Activated CD8-positive, alpha-beta memory T cell treated with anti-CD3 and anti-CD28 coated beads, Interleukin-2, amount 50 U/mL, for 1 hour (primary cell): ENCODE results near the gene LILRB2.
"Not testable (repeated sequence)": the region's sequence is repeated elsewhere in the genome, so short reads cannot be mapped to it uniquely, and the experiment has no call there.

ENCODE experiments used
- DNase-seq: peaks from one replicate; pipeline ENCODE4 v3.0.0-alpha.2; 2020; ENCODE audit errors: extremely low read depth

The LILRB2 gene

DNA sequence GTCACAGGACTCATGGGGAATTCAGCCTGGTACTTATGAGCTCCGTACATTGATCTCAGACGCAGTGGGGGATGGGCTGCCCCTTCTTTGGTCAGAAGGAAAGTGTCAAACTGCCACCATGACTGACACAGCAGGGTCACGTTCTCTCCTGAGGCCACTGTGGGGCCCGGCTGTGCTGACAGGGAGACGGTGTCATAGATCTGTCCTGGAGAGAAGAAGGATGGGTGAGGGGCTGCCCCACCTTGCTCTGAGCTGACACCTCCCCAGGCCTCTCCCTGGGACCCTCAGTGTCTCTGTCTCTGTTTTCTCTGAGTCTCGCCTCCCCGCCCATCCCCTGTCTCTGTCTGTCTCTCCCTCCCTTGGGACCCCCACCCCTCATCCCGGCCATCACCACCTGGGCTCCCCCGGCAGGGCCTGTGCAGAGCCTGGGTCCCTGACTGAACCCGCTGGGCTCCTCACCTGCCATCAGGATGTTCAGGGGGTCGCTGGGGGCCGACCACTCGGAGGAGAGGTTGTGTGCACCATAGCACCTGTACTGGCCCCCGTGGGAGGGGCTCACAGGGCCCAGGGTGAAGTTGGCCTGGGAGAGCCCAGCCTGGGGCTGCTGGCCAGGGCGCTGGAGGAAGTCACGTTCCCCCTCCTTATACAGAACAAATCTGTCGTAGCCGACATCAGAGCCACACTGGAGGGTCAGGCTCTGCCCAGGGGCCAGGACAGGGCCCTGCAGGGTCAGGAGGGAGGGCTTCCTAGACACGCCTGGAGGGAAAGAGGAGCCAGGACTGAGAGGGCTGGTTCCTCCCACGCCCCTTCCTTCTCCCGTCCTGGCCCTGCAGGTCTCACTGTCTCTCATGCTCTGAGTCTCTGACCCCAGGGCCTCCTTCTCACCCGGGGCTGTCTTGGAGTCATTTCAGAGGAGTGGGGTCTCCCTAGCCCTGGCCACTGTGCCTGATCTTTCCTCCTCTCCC, 40.3 kb downstream of the LILRB2 start:
- DNase-seq, result not testable (repeated sequence)

DNA sequence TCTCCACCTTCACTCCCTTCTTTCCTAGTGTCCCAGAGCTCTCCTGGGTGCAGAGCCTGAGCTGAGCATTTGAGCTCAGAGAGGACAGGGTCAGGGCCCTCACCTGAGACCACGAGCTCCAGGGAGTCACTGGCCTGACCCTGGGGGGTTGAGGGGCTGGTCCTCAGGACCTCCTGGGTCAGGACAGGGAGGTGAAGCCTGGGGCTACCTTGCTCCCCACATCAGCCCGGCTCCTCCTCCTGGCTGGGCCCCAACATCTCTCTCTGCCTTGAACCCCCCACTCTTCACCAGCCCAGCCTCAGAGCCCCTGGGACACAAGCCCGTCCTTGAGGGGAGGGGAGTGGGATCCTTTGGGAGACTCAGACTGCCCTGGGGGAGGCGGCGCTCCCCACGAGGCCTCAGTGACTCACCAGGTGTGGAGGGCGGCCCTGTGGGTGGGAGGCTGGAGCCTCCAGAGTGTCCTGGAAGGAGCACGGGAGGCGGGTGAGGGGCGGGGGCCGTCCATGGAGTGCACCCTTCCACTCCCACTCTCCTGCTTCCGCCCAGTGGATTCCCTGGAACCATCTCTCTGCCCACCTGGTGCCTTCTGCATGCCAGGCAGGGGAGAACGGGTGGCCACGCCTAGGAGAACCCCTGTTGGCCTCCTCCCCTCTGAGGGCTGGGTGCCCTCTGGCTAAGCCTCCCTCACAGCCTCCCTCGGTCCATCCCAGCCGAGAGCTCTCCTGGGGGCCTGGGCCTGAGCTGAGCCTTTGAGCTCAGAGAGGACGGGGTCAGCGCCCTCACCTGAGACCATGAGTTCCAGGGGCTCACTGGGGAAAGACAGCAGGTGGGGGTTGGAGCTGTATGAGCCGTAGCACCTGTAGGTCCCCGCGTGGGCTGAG, 41.2 kb downstream of the LILRB2 start:
- not testable (repeated sequence) for DNase-seq

DNA sequence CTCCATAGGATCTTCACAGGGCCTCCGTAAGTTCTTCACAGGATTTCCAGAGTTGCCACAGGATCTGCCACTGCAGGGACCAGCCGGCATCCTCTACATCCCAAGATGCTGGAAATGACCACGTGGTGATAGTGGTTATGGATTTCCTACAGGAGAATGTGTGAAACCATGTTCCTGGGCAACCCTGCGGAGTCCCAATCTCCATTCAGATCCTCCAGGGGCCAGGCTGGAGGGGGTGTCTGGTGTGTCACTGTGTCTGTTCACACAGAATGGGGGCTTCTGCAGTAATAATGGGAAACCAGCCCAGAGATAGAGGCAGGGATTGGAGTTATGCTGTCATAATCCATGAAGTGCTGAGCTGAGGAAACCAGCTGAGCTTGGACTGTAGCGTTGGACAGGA, 47.0 kb downstream of the LILRB2 start:
- no peak for DNase-seq

DNA sequence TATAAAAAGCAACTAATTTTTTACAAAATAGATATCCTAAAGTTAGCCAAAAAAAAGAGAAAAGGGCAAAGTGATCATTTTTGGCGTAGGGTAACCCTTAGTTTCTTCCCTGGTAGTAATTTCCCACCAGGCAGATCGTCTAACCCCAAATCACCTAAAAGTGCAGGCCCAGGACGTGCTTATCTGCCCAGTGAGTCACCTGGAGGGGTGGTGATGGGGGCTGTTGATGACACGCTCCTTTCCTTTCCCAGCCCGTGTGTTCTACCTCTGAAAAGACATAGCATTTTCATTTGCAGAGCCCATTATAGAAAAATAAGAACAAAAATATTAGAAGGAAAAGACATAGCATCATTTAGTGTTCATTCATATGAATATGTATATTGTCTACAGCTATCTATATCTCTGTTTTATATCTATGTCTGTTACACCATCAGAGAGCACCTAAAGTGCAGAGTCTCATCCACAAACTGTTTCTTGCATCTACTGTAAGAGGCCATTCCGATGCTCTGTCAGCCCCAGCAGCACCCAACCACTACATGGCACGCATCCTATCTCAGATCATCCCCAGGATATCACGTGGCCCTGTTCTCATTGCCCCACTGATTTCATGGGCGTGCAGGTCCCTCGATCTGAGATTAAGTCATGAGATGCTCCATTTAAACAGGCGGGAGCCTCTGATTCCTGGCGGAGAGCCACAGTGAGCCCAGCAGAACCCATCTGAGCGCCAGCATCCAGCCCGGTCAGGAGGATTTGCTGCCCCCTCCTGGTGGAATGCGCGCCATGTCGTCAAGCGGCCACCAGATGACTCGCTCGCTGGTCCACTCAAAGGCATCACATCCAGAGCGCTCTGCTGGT, 49.6 kb downstream of the LILRB2 start:
- peak; percentile 55 for DNase-seq

DNA sequence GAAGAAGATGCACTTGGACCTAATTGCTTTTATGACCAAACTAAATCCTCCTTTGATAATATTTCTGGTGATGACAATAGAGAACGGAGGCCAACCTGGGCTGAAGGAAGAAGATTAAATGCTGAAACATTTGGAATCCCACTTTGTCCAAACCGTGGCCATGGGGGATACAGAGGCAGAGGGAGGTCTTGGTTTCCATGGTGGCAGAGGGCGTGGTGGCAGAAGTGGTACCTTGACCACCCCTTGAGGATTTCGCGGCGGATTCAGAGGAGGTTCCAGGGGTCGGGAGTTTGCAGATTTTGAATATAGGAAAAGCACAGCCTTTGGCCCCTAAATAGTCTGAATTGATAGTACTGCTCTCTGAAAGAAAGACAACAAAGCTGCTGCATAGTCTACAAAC, 50.9 kb downstream of the LILRB2 start:
- no peak for DNase-seq

DNA sequence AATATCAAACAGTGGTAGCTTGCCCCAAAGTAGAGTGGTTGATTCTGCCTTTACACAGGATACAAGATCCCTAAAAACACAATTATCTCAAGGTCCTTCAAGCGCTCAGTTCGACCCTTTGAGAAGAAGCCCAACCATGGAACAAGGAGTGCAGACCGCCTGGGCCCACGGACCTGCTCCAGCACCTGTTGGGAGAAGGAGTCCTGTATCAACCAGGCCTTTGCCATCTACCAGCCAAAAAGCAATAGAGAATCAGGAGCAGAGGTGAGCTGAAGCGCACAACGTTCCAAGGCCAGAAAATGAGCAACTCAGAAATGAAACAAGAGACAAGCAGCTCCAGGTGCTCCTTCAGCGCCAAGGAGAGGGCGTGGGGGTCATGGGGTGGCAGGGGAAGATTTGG, 51.8 kb downstream of the LILRB2 start:
- no peak for DNase-seq

DNA sequence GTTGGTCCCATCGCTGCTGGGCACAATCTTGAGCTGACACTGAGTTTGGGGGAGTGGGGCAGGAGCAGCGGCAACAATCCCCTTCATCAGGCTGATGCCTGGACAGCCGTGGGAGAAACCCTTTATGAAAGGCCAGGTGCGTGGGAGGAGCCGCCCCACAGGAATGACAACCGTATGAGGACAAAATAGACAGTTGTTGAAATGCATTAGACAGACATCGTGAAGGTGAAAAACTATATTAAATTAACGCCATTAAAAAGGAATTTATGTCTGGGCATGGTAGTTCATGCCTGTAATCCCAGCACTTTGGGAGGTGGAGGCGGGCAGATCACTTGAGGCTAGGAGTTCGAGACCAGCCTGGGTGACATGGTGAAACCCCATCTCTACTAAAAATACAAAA, 56.3 kb downstream of the LILRB2 start:
- DNase-seq, result not testable (repeated sequence)

DNA sequence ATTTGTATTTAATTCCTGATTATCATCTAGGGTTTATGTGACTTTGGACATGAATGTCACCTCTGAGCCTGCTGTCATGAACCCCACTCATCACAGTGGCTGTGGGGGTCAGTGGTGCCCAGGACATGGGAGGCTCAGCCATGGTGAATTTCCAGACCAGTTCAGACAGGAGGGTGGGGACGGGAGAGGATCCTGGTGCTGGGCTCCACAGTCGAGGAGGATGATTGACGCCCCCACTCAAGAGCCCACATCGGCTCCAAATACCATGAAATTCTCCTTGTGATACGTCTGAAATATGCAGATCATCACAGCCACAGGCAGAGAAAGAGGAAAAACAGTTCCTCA, 57.0 kb downstream of the LILRB2 start:
- not testable (repeated sequence) for DNase-seq
